ENCODE data around the gene PLPP7. TPM values are rescaled to one million over a fixed set of nuclear protein-coding genes. Genes with fewer than 3 reads are reported as not detected.

PLPP7 gene
- total and polyA plus RNA-seq, 7 donors = 19.4 to 156 (median 90.5) TPM

GRCh38 chr9:131308452-131308851, 18.9 kb downstream of the PLPP7 start:
- intact Hi-C loops (cut with DNase I) = no loop called here
- H3K27me3 ChIP-seq (ENCODE audit: insufficient read depth in 3 of 3, low read length in 2 of 3) = no peaks in the 10 kb centered on the region
- H3K9me3 ChIP-seq = no peaks in the 10 kb centered on the region
- WGBS, 3 donors = 49 to 72% (median 55%) methylated on average over 11 of the region's 11 CpGs
- DNase-seq = no peak
- peak overlapping the region; percentile 66 for H3K27ac ChIP-seq
- H3K36me3 ChIP-seq (ENCODE audit: insufficient read depth in 1 of 2, low read depth in 1 of 2) = peaks cover 0 to 7% of the 10 kb centered on the region in 2 donors
- no peak overlapping the region for H3K4me3 ChIP-seq
- peaks cover 15% of the 10 kb centered on the region for H3K4me1 ChIP-seq
- TF ChIP-seq, protein P1, sequence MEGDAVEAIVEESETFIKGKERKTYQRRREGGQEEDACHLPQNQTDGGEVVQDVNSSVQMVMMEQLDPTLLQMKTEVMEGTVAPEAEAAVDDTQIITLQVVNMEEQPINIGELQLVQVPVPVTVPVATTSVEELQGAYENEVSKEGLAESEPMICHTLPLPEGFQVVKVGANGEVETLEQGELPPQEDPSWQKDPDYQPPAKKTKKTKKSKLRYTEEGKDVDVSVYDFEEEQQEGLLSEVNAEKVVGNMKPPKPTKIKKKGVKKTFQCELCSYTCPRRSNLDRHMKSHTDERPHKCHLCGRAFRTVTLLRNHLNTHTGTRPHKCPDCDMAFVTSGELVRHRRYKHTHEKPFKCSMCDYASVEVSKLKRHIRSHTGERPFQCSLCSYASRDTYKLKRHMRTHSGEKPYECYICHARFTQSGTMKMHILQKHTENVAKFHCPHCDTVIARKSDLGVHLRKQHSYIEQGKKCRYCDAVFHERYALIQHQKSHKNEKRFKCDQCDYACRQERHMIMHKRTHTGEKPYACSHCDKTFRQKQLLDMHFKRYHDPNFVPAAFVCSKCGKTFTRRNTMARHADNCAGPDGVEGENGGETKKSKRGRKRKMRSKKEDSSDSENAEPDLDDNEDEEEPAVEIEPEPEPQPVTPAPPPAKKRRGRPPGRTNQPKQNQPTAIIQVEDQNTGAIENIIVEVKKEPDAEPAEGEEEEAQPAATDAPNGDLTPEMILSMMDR (IDR thresholded peaks at IDR 0.05) = no peak
- peak in 3 of 4 donors; percentile 9 to 36 (median 29) for ATAC-seq

DNA sequence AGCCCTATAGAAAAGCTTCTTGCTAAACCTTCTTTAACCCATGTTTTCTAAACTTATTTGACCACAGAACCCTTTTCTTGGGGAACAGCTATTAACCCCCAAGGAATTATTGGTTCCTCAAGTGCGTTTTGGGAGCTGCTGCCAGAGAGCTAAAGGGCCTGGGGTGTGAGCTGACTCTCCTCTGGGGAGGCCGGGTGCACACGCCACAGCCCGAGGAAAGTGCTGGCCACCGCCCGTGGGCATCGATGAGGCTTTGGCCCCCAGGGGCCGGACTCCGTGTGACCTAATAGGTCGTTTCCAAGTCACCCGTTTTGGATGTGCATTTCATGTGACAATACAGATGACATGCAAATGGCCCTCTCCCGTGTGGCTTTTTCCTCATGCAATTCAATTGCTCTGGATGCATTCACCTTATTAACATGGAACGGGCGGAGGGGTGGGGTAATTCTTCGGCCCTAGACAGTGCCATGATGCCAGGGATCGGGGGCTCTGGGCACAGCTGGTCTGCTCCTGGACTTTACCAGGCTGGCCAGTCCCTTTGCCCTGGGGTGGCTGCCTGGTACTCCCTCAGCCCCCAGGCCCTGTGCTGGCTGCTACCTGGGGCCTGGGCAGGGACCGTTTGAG, 19.5 kb downstream of the PLPP7 start:
- ATAC-seq = peak in 1 of 4 donors; percentile 5
- WGBS, 3 donors = 47 to 77% (median 52%) methylated on average over 17 of the region's 17 CpGs

GRCh38 chr9:131309530-131310276, 20.2 kb downstream of the PLPP7 start:
- peak overlapping the region; percentile 83 for H3K27ac ChIP-seq
- intact Hi-C loops (cut with DNase I) = no loop called here

More for the DNA sequence above, 19.5 kb downstream of the PLPP7 start:
- no peaks in the 10 kb centered on the region for H3K27me3 ChIP-seq (ENCODE audit: insufficient read depth in 3 of 3, low read length in 2 of 3)
- H3K27ac ChIP-seq = peak overlapping the region; percentile 66
- peaks cover 0 to 7% of the 10 kb centered on the region in 2 donors for H3K36me3 ChIP-seq (ENCODE audit: insufficient read depth in 1 of 2, low read depth in 1 of 2)
- no peaks in the 10 kb centered on the region for H3K9me3 ChIP-seq
- DNase-seq = no peak
- H3K4me1 ChIP-seq = peaks cover 12% of the 10 kb centered on the region
- no peak overlapping the region for H3K4me3 ChIP-seq
- intact Hi-C loops (cut with DNase I) = no loop called here
- TF ChIP-seq, protein P1 (IDR thresholded peaks at IDR 0.05) = no peak

GRCh38 chr9:131310833-131311554, 21.5 kb downstream of the PLPP7 start:
- 12 to 15% (median 14%) methylated on average over 20 of the region's 20 CpGs for WGBS, 3 donors
- intact Hi-C loops (cut with DNase I) = no loop called here
- peaks cover 0 to 7% of the 10 kb centered on the region in 2 donors for H3K36me3 ChIP-seq (ENCODE audit: insufficient read depth in 1 of 2, low read depth in 1 of 2)
- H3K27me3 ChIP-seq (ENCODE audit: insufficient read depth in 3 of 3, low read length in 2 of 3) = no peaks in the 10 kb centered on the region
- H3K27ac ChIP-seq = peak overlapping the region; percentile 83
- no peaks in the 10 kb centered on the region for H3K9me3 ChIP-seq
- peak; percentile 60 to 76 for DNase-seq
- peaks cover 12% of the 10 kb centered on the region for H3K4me1 ChIP-seq
- no peak overlapping the region for H3K4me3 ChIP-seq
- peak; percentile 57 to 72 (median 62) for ATAC-seq
- TF ChIP-seq, protein P1 (IDR thresholded peaks at IDR 0.05) = no peak

More at GRCh38 chr9:131309530-131310276, 20.2 kb downstream of the PLPP7 start:
- H3K36me3 ChIP-seq (ENCODE audit: insufficient read depth in 1 of 2, low read depth in 1 of 2) = peaks cover 0 to 7% of the 10 kb centered on the region in 2 donors
- TF ChIP-seq, protein P1 (IDR thresholded peaks at IDR 0.05) = no peak
- 71 to 82% (median 73%) methylated on average over 18 of the region's 18 CpGs for WGBS, 3 donors
- DNase-seq (no peak), ATAC-seq (peak in 1 of 4 donors; percentile 2)
- H3K27me3 ChIP-seq (ENCODE audit: insufficient read depth in 3 of 3, low read length in 2 of 3) = no peaks in the 10 kb centered on the region
- H3K4me3 ChIP-seq = no peak overlapping the region
- H3K9me3 ChIP-seq = no peaks in the 10 kb centered on the region
- peaks cover 12% of the 10 kb centered on the region for H3K4me1 ChIP-seq
